ENCODE measurements around the gene CIRBP.

CIRBP gene

DNA sequence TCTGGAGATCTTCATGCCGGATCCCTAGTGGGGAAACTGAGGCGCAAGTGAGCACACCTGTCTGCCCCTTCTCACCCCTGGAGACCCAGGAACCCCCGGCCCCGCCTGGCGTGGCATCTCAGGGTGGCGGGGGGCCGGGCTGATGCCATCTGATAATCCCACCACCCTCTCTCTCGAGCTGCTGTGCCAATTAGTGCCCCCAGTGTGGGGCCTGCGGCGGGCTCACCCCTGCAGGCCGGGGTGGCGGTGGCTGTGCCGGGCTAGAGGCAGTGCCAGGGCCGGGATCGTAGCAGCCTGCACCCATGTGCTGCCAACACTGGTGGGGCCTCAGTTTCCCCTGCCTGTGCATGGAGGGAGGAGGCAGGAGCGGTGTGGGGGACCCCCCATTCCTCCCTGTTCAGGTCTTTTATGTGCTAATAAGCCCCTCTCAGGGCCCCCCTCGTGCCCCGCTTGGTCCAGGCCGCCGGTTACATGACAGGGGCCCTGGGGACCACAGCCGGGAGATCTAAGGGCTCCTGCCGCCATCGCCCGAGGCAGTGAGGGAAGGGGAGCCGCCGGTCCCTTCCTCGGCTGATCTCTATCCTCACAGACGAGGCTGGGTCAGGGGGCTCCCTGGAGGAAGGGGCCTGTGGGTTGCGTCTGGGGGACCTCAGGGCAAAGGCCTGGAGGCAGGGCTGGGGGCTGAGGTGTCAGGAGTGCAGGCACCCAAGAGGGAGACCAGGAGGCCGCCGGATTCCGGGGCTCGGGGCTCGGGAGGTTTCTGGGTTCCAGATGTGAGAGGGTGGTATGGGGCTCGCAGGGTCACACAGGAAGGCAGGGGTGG, 24.9 kb downstream of the CIRBP start:
- Histone ChIP-seq H3K4me2 (ENCODE audit: low read length) (no peak overlapping the region), H2BK5ac (ENCODE audit: low read depth, low read length, poor library complexity) (no peak overlapping the region), H3K23ac (ENCODE audit: low read length) (no peak overlapping the region), H2BK12ac (ENCODE audit: low read length) (no peak overlapping the region), H4K12ac (ENCODE audit: low read depth, low read length) (no peak overlapping the region), H3K4me1 (ENCODE audit: control insufficient read depth in 1 of 2, insufficient read depth in 2 of 2, low read length in 2 of 2) (peaks cover 0 to 3% of the 10 kb centered on the region in 2 experiments), H4K91ac (ENCODE audit: low read depth, low read length) (no peak overlapping the region), H2AK5ac (ENCODE audit: low read length) (no peak overlapping the region), H3K9ac (ENCODE audit: low read length) (no peak overlapping the region), H3K14ac (ENCODE audit: low read length) (no peak overlapping the region), H3K18ac (ENCODE audit: low read length) (no peak overlapping the region), H3K27me3 (ENCODE audit: insufficient read depth, low read length) (no peaks in the 10 kb centered on the region), H3K79me1 (ENCODE audit: low read length) (no peaks in the 10 kb centered on the region), H3K27ac (ENCODE audit: low read depth, low read length) (no peak overlapping the region), H3K36me3 (ENCODE audit: control insufficient read depth in 1 of 2, insufficient read depth in 2 of 2, low read length in 2 of 2) (no peaks in the 10 kb centered on the region), H3K9me3 (ENCODE audit: insufficient read depth, low read depth, low read length) (no peaks in the 10 kb centered on the region), H3K4me3 (ENCODE audit: low read depth, low read length) (no peak overlapping the region), H4K8ac (ENCODE audit: low read depth, low read length) (no peak overlapping the region), H2BK120ac (ENCODE audit: insufficient read depth, low read length, poor library complexity) (no peak overlapping the region), H3K4ac (ENCODE audit: low read depth, low read length) (no peak overlapping the region), H3K79me2 (ENCODE audit: control insufficient read depth, insufficient read depth, low read length, poor library complexity) (no peaks in the 10 kb centered on the region), H2AFZ (ENCODE audit: insufficient read depth, low read length, poor library complexity) (no peak overlapping the region)
- no CpG with 5 or more reads among the region's 35 CpGs for WGBS (ENCODE audit: extremely low coverage, insufficient coverage, insufficient read length)
- no peak for DNase-seq

DNA sequence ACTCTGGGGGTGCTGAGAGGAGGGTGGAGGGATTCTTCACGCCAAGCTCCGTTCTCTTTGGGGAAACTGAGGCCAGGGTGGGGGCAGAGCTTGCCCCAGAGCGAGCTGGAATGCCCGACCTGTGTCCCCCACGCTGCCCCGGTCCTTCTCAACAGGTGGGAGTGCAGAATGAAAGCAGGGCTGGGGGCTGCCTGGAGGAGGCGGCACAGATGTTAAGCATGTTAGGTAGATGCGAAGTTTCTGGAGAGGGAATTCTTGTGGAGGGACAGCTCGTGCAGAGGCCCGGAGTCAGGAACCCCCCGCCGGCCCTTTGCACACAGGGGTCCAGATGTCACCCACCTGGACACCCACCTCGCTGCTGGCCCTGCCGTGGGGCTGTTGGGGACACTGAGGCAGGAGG, 25.6 kb downstream of the CIRBP start:
- H3K14ac ChIP-seq (ENCODE audit: low read length) = no peak overlapping the region
- peaks cover 0 to 3% of the 10 kb centered on the region in 2 experiments for H3K4me1 ChIP-seq (ENCODE audit: control insufficient read depth in 1 of 2, insufficient read depth in 2 of 2, low read length in 2 of 2)
- H3K27me3 ChIP-seq (ENCODE audit: insufficient read depth, low read length) = no peaks in the 10 kb centered on the region
- H2BK120ac ChIP-seq (ENCODE audit: insufficient read depth, low read length, poor library complexity) = no peak overlapping the region
- DNase-seq = no peak
- no peak overlapping the region for H3K18ac ChIP-seq (ENCODE audit: low read length)
- WGBS (ENCODE audit: extremely low coverage, insufficient coverage, insufficient read length) = no CpG with 5 or more reads among the region's 14 CpGs
- no peak overlapping the region for H2AFZ ChIP-seq (ENCODE audit: insufficient read depth, low read length, poor library complexity)
- no peaks in the 10 kb centered on the region for H3K36me3 ChIP-seq (ENCODE audit: control insufficient read depth in 1 of 2, insufficient read depth in 2 of 2, low read length in 2 of 2)
- H4K8ac ChIP-seq (ENCODE audit: low read depth, low read length) = no peak overlapping the region
- no peaks in the 10 kb centered on the region for H3K9me3 ChIP-seq (ENCODE audit: insufficient read depth, low read depth, low read length)
- no peak overlapping the region for H3K23ac ChIP-seq (ENCODE audit: low read length)
- no peak overlapping the region for H3K27ac ChIP-seq (ENCODE audit: low read depth, low read length)
- no peak overlapping the region for H4K91ac ChIP-seq (ENCODE audit: low read depth, low read length)
- no peak overlapping the region for H2BK5ac ChIP-seq (ENCODE audit: low read depth, low read length, poor library complexity)
- no peaks in the 10 kb centered on the region for H3K79me1 ChIP-seq (ENCODE audit: low read length)
- no peak overlapping the region for H3K4me3 ChIP-seq (ENCODE audit: low read depth, low read length)
- no peak overlapping the region for H3K9ac ChIP-seq (ENCODE audit: low read length)
- no peak overlapping the region for H2BK12ac ChIP-seq (ENCODE audit: low read length)
- no peak overlapping the region for H3K4ac ChIP-seq (ENCODE audit: low read depth, low read length)
- no peak overlapping the region for H2AK5ac ChIP-seq (ENCODE audit: low read length)
- no peaks in the 10 kb centered on the region for H3K79me2 ChIP-seq (ENCODE audit: control insufficient read depth, insufficient read depth, low read length, poor library complexity)
- no peak overlapping the region for H4K12ac ChIP-seq (ENCODE audit: low read depth, low read length)
- no peak overlapping the region for H3K4me2 ChIP-seq (ENCODE audit: low read length)

GRCh38 chr19:1295169-1296012, 26.3 kb downstream of the CIRBP start:
- peak overlapping the region; percentile 41 for H3K4me3 ChIP-seq (ENCODE audit: low read depth, low read length)
- no peak overlapping the region for H2BK12ac ChIP-seq (ENCODE audit: low read length)
- no peak overlapping the region for H4K8ac ChIP-seq (ENCODE audit: low read depth, low read length)
- no peak overlapping the region for H3K23ac ChIP-seq (ENCODE audit: low read length)
- no peak overlapping the region for H2AK5ac ChIP-seq (ENCODE audit: low read length)
- peak overlapping the region; percentile 39 for H3K4me2 ChIP-seq (ENCODE audit: low read length)
- no peak overlapping the region for H3K27ac ChIP-seq (ENCODE audit: low read depth, low read length)
- no peak overlapping the region for H4K12ac ChIP-seq (ENCODE audit: low read depth, low read length)
- H3K79me2 ChIP-seq (ENCODE audit: control insufficient read depth, insufficient read depth, low read length, poor library complexity) = no peaks in the 10 kb centered on the region
- H3K9ac ChIP-seq (ENCODE audit: low read length) = no peak overlapping the region
- H2BK120ac ChIP-seq (ENCODE audit: insufficient read depth, low read length, poor library complexity) = no peak overlapping the region
- no peaks in the 10 kb centered on the region for H3K79me1 ChIP-seq (ENCODE audit: low read length)
- no peak overlapping the region for H4K91ac ChIP-seq (ENCODE audit: low read depth, low read length)
- H3K36me3 ChIP-seq (ENCODE audit: control insufficient read depth in 1 of 2, insufficient read depth in 2 of 2, low read length in 2 of 2) = peaks cover 0 to 2% of the 10 kb centered on the region in 2 experiments
- peaks cover 0 to 3% of the 10 kb centered on the region in 2 experiments for H3K4me1 ChIP-seq (ENCODE audit: control insufficient read depth in 1 of 2, insufficient read depth in 2 of 2, low read length in 2 of 2)
- H3K18ac ChIP-seq (ENCODE audit: low read length) = no peak overlapping the region
- H2BK5ac ChIP-seq (ENCODE audit: low read depth, low read length, poor library complexity) = no peak overlapping the region
- no peak overlapping the region for H2AFZ ChIP-seq (ENCODE audit: insufficient read depth, low read length, poor library complexity)
- H3K4ac ChIP-seq (ENCODE audit: low read depth, low read length) = no peak overlapping the region
- WGBS (ENCODE audit: extremely low coverage, insufficient coverage, insufficient read length) = no CpG with 5 or more reads among the region's 82 CpGs
- no peak overlapping the region for H3K14ac ChIP-seq (ENCODE audit: low read length)
- H3K27me3 ChIP-seq (ENCODE audit: insufficient read depth, low read length) = no peaks in the 10 kb centered on the region
- DNase-seq = no peak
- H3K9me3 ChIP-seq (ENCODE audit: insufficient read depth, low read depth, low read length) = no peaks in the 10 kb centered on the region

DNA sequence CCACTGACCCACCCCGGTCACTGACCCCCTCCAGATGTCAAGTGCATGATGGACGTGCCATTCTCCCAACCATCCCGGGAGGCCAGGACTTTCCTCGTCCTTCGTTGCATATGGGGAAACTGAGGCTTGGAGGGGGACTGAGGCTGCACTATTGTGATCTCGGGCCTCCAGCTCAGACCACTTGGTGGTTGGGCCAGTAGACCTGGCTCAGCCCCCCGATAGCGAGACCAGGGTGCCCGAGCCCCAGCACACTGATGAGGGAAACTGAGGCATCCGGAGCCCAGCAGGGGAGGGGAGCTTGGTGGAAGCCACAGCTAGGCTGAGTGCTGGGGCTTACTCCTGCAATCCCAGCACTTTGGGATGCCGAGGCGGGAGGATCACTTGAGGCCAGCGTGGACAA, 26.9 kb downstream of the CIRBP start:
- no peak overlapping the region for H3K27ac ChIP-seq (ENCODE audit: low read depth, low read length)
- no peak overlapping the region for H2AK5ac ChIP-seq (ENCODE audit: low read length)
- no peak overlapping the region for H2AFZ ChIP-seq (ENCODE audit: insufficient read depth, low read length, poor library complexity)
- H3K9ac ChIP-seq (ENCODE audit: low read length) = no peak overlapping the region
- no peak for DNase-seq
- H3K27me3 ChIP-seq (ENCODE audit: insufficient read depth, low read length) = no peaks in the 10 kb centered on the region
- peaks cover 0 to 2% of the 10 kb centered on the region in 2 experiments for H3K36me3 ChIP-seq (ENCODE audit: control insufficient read depth in 1 of 2, insufficient read depth in 2 of 2, low read length in 2 of 2)
- no peak overlapping the region for H3K4ac ChIP-seq (ENCODE audit: low read depth, low read length)
- H3K79me1 ChIP-seq (ENCODE audit: low read length) = no peaks in the 10 kb centered on the region
- no peak overlapping the region for H3K18ac ChIP-seq (ENCODE audit: low read length)
- H2BK5ac ChIP-seq (ENCODE audit: low read depth, low read length, poor library complexity) = no peak overlapping the region
- no peak overlapping the region for H3K23ac ChIP-seq (ENCODE audit: low read length)
- H3K4me3 ChIP-seq (ENCODE audit: low read depth, low read length) = no peak overlapping the region
- H3K9me3 ChIP-seq (ENCODE audit: insufficient read depth, low read depth, low read length) = no peaks in the 10 kb centered on the region
- no peak overlapping the region for H4K91ac ChIP-seq (ENCODE audit: low read depth, low read length)
- H3K4me1 ChIP-seq (ENCODE audit: control insufficient read depth in 1 of 2, insufficient read depth in 2 of 2, low read length in 2 of 2) = peaks cover 0 to 3% of the 10 kb centered on the region in 2 experiments
- no peak overlapping the region for H3K4me2 ChIP-seq (ENCODE audit: low read length)
- no CpG with 5 or more reads among the region's 13 CpGs for WGBS (ENCODE audit: extremely low coverage, insufficient coverage, insufficient read length)
- no peak overlapping the region for H2BK12ac ChIP-seq (ENCODE audit: low read length)
- no peak overlapping the region for H4K12ac ChIP-seq (ENCODE audit: low read depth, low read length)
- no peak overlapping the region for H4K8ac ChIP-seq (ENCODE audit: low read depth, low read length)
- no peak overlapping the region for H2BK120ac ChIP-seq (ENCODE audit: insufficient read depth, low read length, poor library complexity)
- H3K14ac ChIP-seq (ENCODE audit: low read length) = no peak overlapping the region
- H3K79me2 ChIP-seq (ENCODE audit: control insufficient read depth, insufficient read depth, low read length, poor library complexity) = no peaks in the 10 kb centered on the region
